HCT116 (cell line): ENCODE data around the gene SPAG6. TPM values are rescaled to one million over a fixed set of nuclear protein-coding genes. Genes with fewer than 3 reads are reported as not detected.

Source experiments
- ATAC-seq: fragments of 200-7000 bp; cut with Tn5 transposase; 2 replicates; pipeline ENCODE4 v1.9.1; 2020; ENCODE audit warnings: mild to moderate bottlenecking, moderate library complexity
- Bru-seq: library from RNA; stranded (reverse); fragments of 400-500 nt; gene quantifications from one replicate; lab custom pipeline; 2021; lab: Mats Ljungman, UMichigan
- BruChase-seq, 2 experiments: library from RNA; stranded (reverse); fragments of 400-500 nt; gene quantifications; one replicate each; lab custom pipeline; 2021; lab: Mats Ljungman, UMichigan
- BruUV-seq: library from RNA; stranded (reverse); fragments of 400-500 nt; replicated peaks from 2 replicates; lab custom pipeline; 2021; lab: Mats Ljungman, UMichigan
- CTCF ChIA-PET: fragments of 300-600 bp; sonication (Branson Sonifier 250); formaldehyde crosslinking; loops from one replicate; lab custom pipeline; 2021; ENCODE audit warnings: antibody characterized with exemption; lab: Charles Lee
- POLR2A ChIA-PET: fragments of 300-600, 350-600 bp; sonication (Branson Sonifier 250); formaldehyde crosslinking; loops from one replicate; lab custom pipeline; 2021; ENCODE audit warnings: antibody characterized with exemption; lab: Charles Lee
- RAD21 ChIA-PET, 2 experiments: fragments of 300-600 bp; sonication (Branson Sonifier 250); formaldehyde crosslinking; loops; one replicate each; lab custom pipeline; 2023; ENCODE audit warnings: low total read pairs in 2 of 2; ENCODE audit not compliant: uncharacterized antibody in 2 of 2, unreplicated experiment in 2 of 2, low non-redundant PET in 1 of 2; lab: Charles Lee
- DNase-seq: peaks from one replicate; pipeline ENCODE4 v3.0.0-alpha.2; 2010; ENCODE audit warnings: low read depth, low spot score
- H2AFZ ChIP-seq: fragments of 200-600 bp; shearing (Covaris generic), sonication (generic); 2 replicates; pipeline ENCODE4 v1.6.1; 2017; ENCODE audit warnings: low read depth, mixed run types, mixed read lengths, antibody characterized with exemption, low read length; ENCODE audit not compliant: poor library complexity, severe bottlenecking
- H3K27ac ChIP-seq: 2 replicates; pipeline ENCODE4 v1.5.1; 2012; ENCODE audit warnings: low read depth, low read length
- H3K27me3 ChIP-seq: fragments of 200-600 bp; sonication (generic); 2 replicates; pipeline ENCODE4 v1.6.1; 2016; ENCODE audit warnings: mixed run types, low read length, mixed read lengths; ENCODE audit not compliant: insufficient read depth
- H3K36me3 ChIP-seq, 2 experiments: fragments of 200-500 bp in 1 of 2; fragments of 200-600 bp in 1 of 2; sonication (Bioruptor generic) in 1 of 2; sonication (generic) in 1 of 2; 2 replicates each; pipeline versions ENCODE4 v1.5.1 to v1.6.1; 2014 to 2016; ENCODE audit warnings: low read length in 2 of 2, inconsistent platforms in 1 of 2, mixed read lengths in 1 of 2, mixed run types in 1 of 2; ENCODE audit not compliant: insufficient read depth in 2 of 2, control insufficient read depth in 1 of 2
- H3K4me1 ChIP-seq, 2 experiments: fragments of 200-600 bp in 1 of 2; sonication (generic) in 1 of 2; 2 replicates each; pipeline versions ENCODE4 v1.5.1 to v1.6.1; 2012 to 2017; ENCODE audit warnings: low read length in 2 of 2, inconsistent platforms in 1 of 2, mild to moderate bottlenecking in 1 of 2, mixed read lengths in 1 of 2, mixed run types in 1 of 2, moderate library complexity in 1 of 2; ENCODE audit not compliant: insufficient read depth in 2 of 2, control insufficient read depth in 1 of 2
- H3K4me2 ChIP-seq: fragments of 200-600 bp; sonication (generic); 2 replicates; pipeline ENCODE4 v1.6.1; 2017; ENCODE audit warnings: mixed run types, low read length, mixed read lengths
- H3K4me3 ChIP-seq, 2 experiments: fragments of 200-600 bp in 1 of 2; sonication (generic) in 1 of 2; replicated peaks in 1 of 2; 2 replicates each; pipeline ENCODE4 v1.5.1; 2011 to 2016; ENCODE audit warnings: low read length in 2 of 2, control low read depth in 1 of 2, low read depth in 1 of 2, mild to moderate bottlenecking in 1 of 2, mixed read lengths in 1 of 2, mixed run types in 1 of 2
- H3K79me2 ChIP-seq: fragments of 200-600 bp; sonication (generic); 2 replicates; pipeline ENCODE4 v1.6.1; 2017; ENCODE audit warnings: mild to moderate bottlenecking, mixed run types, low read length, moderate library complexity, mixed read lengths; ENCODE audit not compliant: insufficient read depth
- H3K9ac ChIP-seq: fragments of 200-600 bp; sonication (generic); 2 replicates; pipeline ENCODE4 v1.6.1; 2016; ENCODE audit warnings: low read length, mixed read lengths
- H3K9me2 ChIP-seq: fragments of 200-600 bp; sonication (generic), shearing (Covaris generic); 2 replicates; pipeline ENCODE4 v1.6.1; 2017; ENCODE audit warnings: mixed run types, mild to moderate bottlenecking, moderate library complexity; ENCODE audit not compliant: insufficient read depth
- H3K9me3 ChIP-seq, 2 experiments: fragments of 200-500 bp in 1 of 2; fragments of 200-600 bp in 1 of 2; sonication (Bioruptor generic) in 1 of 2; sonication (generic) in 1 of 2; 2 replicates each; pipeline ENCODE4 v1.6.1; 2014 to 2017; ENCODE audit warnings: low read length in 2 of 2, mixed read lengths in 2 of 2, inconsistent platforms in 1 of 2, low read depth in 1 of 2, mild to moderate bottlenecking in 1 of 2, mixed run types in 1 of 2, moderate library complexity in 1 of 2; ENCODE audit not compliant: control insufficient read depth in 1 of 2, insufficient read depth in 1 of 2
- H4K20me1 ChIP-seq: fragments of 200-600 bp; sonication (generic), shearing (Covaris generic); 2 replicates; pipeline ENCODE4 v1.6.1; 2017; ENCODE audit warnings: mixed run types, mild to moderate bottlenecking, moderate library complexity; ENCODE audit not compliant: insufficient read depth
- CBX3 ChIP-seq: IDR thresholded peaks from 2 replicates; pipeline ENCODE4 v1.6.1; 2012; ENCODE audit warnings: low read depth
- EGR1 ChIP-seq: IDR thresholded peaks from 2 replicates; pipeline ENCODE4 v1.6.1; 2012; ENCODE audit warnings: low read depth
- ELF1 ChIP-seq: IDR thresholded peaks from 2 replicates; pipeline ENCODE4 v1.6.1; 2012; ENCODE audit warnings: low read depth, borderline replicate concordance
- EZH2 ChIP-seq: fragments of 200-600 bp; sonication (generic); IDR thresholded peaks from 2 replicates; pipeline ENCODE4 v1.6.1; 2017; ENCODE audit warnings: antibody characterized with exemption, mixed run types
- EZH2phosphoT487 ChIP-seq: fragments of 200-600 bp; IDR thresholded peaks from 2 replicates; pipeline ENCODE4 v1.6.1; 2018; ENCODE audit warnings: antibody characterized with exemption, borderline replicate concordance
- FOSL1 ChIP-seq: IDR thresholded peaks from 2 replicates; pipeline ENCODE4 v1.6.1; 2012; ENCODE audit warnings: low read depth
- JUND ChIP-seq: IDR thresholded peaks from 2 replicates; pipeline ENCODE4 v1.6.1; 2012
- POLR2A ChIP-seq: IDR thresholded peaks from 2 replicates; pipeline ENCODE4 v1.7.0; 2011; ENCODE audit warnings: borderline replicate concordance; ENCODE audit not compliant: insufficient read depth, insufficient read length; ENCODE audit errors: extremely low read depth
- POLR2AphosphoS5 ChIP-seq: IDR thresholded peaks from 2 replicates; pipeline ENCODE4 v1.6.1; 2011; ENCODE audit warnings: mild to moderate bottlenecking, low read depth, low read length, moderate library complexity
- RAD21 ChIP-seq: IDR thresholded peaks from 2 replicates; pipeline ENCODE4 v1.6.1; 2012; ENCODE audit warnings: low read depth, mild to moderate bottlenecking
- SIN3A ChIP-seq: IDR thresholded peaks from 2 replicates; pipeline ENCODE4 v1.6.1; 2012; ENCODE audit warnings: low read depth
- SP1 ChIP-seq: IDR thresholded peaks from 2 replicates; pipeline ENCODE4 v1.6.1; 2012; ENCODE audit warnings: low read depth
- SRF ChIP-seq: IDR thresholded peaks from 2 replicates; pipeline ENCODE4 v1.6.1; 2012; ENCODE audit warnings: low read depth
- TCF7L2 ChIP-seq: IDR thresholded peaks from 2 replicates; pipeline ENCODE4 v1.7.0; 2011; ENCODE audit warnings: borderline replicate concordance, inconsistent platforms; ENCODE audit not compliant: insufficient read depth, insufficient read length; ENCODE audit errors: extremely low read depth
- YY1 ChIP-seq: IDR thresholded peaks from 2 replicates; pipeline ENCODE4 v1.6.1; 2011; ENCODE audit warnings: low read length, low read depth, moderate library complexity, mild to moderate bottlenecking; ENCODE audit not compliant: insufficient replicate concordance; ENCODE audit errors: extremely low read depth
- ZFX ChIP-seq: fragments of 450-650 bp; IDR thresholded peaks from 2 replicates; pipeline ENCODE4 v1.6.1; 2017
- ZNF274 ChIP-seq: fragments of 200-500 bp; sonication (Bioruptor generic); IDR thresholded peaks from 2 replicates; pipeline ENCODE4 v1.6.1; 2014; ENCODE audit warnings: mild to moderate bottlenecking, low read depth, low read length, inconsistent platforms
- intact Hi-C: fragments of 100-400 bp; cut with micrococcal nuclease; formaldehyde crosslinking; loops from 2 replicates; pipeline ENCODE4 v1.10.0; 2022
- long read RNA-seq: library from polyadenylated mRNA; unstranded; transcript quantifications from one replicate; pipeline ENCODE4 v2.0.0, GENCODE V29; 2021; ENCODE audit not compliant: unreplicated experiment
- polyA plus RNA-seq: library from polyadenylated mRNA; unstranded; fragments of >200 nt; gene quantifications from 2 replicates; pipeline ENCODE4 v1.2.1, GENCODE V29; 2012; ENCODE audit warnings: missing spikeins
- total RNA-seq: library from RNA; stranded (reverse); gene quantifications from one replicate; pipeline ENCODE4 v1.2.1, GENCODE V29; 2021; ENCODE audit not compliant: unreplicated experiment
- TF ChIP-seq, protein P1 (sequence below): IDR thresholded peaks from 2 replicates; pipeline ENCODE4 v1.6.1; 2012
- TF ChIP-seq, protein P2 (sequence below): IDR thresholded peaks from 2 replicates; pipeline ENCODE4 v1.6.1; 2012
- TF ChIP-seq, protein P3 (sequence below), 3 experiments: fragments of 200-600 bp in 1 of 3; sonication (generic) in 1 of 3; IDR thresholded peaks in 2 of 3; conservative IDR thresholded peaks in 1 of 3; 2 replicates each; pipeline ENCODE4 v1.5.1; 2012 to 2017; ENCODE audit warnings: low read depth in 2 of 3, low read length in 2 of 3, antibody characterized with exemption in 1 of 3, borderline replicate concordance in 1 of 3, control low read depth in 1 of 3, mild to moderate bottlenecking in 1 of 3, mixed read lengths in 1 of 3, mixed run types in 1 of 3, moderate library complexity in 1 of 3; ENCODE audit not compliant: insufficient read depth in 1 of 3

SPAG6 gene
- total RNA-seq: not detected
- not detected in 2 replicates for polyA plus RNA-seq
- percentile 18 among the genes with signal in this experiment for Bru-seq, nascent RNA
- BruChase-seq, experiment 1, labeled RNA remaining after a 6-hour chase: percentile 15 among the genes with signal in this experiment
- BruChase-seq, experiment 2, labeled RNA remaining after a 2-hour chase: percentile 17 among the genes with signal in this experiment
- long read RNA-seq: 0 reads

GRCh38 chr10:22345301-22346095 lies at the start of gene SPAG6:
Gene SPAG6, plus strand, starts transcription at chr10:22345496. Its CDS starts 116 bp downstream, at chr10:22345612.
- no peak within 1 kb of the TSS for H2AFZ ChIP-seq
- H3K36me3 ChIP-seq: no peaks in the 10 kb centered on the region
- no peak within 1 kb of the TSS for H3K27ac ChIP-seq
- no peak within 1 kb of the TSS for H3K4me3 ChIP-seq
- H3K27me3 ChIP-seq: 0 out of 2 replicates have a peak, but pooled peaks cover 3% of the 10 kb centered on the region
- ATAC-seq: no peak
- no peaks in the 10 kb centered on the region for H3K9me2 ChIP-seq
- no peak within 1 kb of the TSS for H3K4me2 ChIP-seq
- H3K4me1 ChIP-seq: peaks cover 3 to 9% of the 10 kb centered on the region in 2 experiments; a peak in 2 of 4 replicates
- no TSS peak for BruUV-seq
- intact Hi-C loops: no loop called here
- DNase-seq: no peak
- ChIA-PET POLR2A (no interaction called here), RAD21 (no interaction called here), CTCF (no interaction called here)
- TF ChIP-seq FOSL1: no peak
- TF ChIP-seq, protein P1, sequence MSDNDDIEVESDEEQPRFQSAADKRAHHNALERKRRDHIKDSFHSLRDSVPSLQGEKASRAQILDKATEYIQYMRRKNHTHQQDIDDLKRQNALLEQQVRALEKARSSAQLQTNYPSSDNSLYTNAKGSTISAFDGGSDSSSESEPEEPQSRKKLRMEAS: no peak
- TF ChIP-seq TCF7L2: no peak
- TF ChIP-seq, protein P2, sequence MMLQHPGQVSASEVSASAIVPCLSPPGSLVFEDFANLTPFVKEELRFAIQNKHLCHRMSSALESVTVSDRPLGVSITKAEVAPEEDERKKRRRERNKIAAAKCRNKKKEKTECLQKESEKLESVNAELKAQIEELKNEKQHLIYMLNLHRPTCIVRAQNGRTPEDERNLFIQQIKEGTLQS: no peak
- TF ChIP-seq SIN3A: no peak
- TF ChIP-seq EGR1: no peak
- TF ChIP-seq POLR2AphosphoS5: no peak
- no peak for TF ChIP-seq EZH2
- TF ChIP-seq POLR2A: no peak
- no peak for TF ChIP-seq ELF1
- TF ChIP-seq ZNF274: no peak
- TF ChIP-seq JUND: no peak
- no peak for TF ChIP-seq SRF
- TF ChIP-seq RAD21: no peak
- TF ChIP-seq ZFX: no peak
- no peak for TF ChIP-seq YY1
- TF ChIP-seq CBX3: no peak
- TF ChIP-seq SP1: no peak
- TF ChIP-seq, protein P3, sequence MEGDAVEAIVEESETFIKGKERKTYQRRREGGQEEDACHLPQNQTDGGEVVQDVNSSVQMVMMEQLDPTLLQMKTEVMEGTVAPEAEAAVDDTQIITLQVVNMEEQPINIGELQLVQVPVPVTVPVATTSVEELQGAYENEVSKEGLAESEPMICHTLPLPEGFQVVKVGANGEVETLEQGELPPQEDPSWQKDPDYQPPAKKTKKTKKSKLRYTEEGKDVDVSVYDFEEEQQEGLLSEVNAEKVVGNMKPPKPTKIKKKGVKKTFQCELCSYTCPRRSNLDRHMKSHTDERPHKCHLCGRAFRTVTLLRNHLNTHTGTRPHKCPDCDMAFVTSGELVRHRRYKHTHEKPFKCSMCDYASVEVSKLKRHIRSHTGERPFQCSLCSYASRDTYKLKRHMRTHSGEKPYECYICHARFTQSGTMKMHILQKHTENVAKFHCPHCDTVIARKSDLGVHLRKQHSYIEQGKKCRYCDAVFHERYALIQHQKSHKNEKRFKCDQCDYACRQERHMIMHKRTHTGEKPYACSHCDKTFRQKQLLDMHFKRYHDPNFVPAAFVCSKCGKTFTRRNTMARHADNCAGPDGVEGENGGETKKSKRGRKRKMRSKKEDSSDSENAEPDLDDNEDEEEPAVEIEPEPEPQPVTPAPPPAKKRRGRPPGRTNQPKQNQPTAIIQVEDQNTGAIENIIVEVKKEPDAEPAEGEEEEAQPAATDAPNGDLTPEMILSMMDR (IDR thresholded peaks at IDR 0.05 in 2 of 3, conservative IDR thresholded peaks at IDR 0.05 in 1 of 3; ENCODE audit: borderline replicate concordance in 1 of 3, insufficient read depth in 1 of 3, low read depth in 2 of 3, low read length in 2 of 3): no peak
- TF ChIP-seq EZH2phosphoT487: no peak
- TF ChIP-seq, all 23 proteins: peak for 0
- no peaks in the 10 kb centered on the region for H3K79me2 ChIP-seq
- H3K9ac ChIP-seq: no peak within 1 kb of the TSS
- no peaks in the 10 kb centered on the region for H3K9me3 ChIP-seq
- no peaks in the 10 kb centered on the region for H4K20me1 ChIP-seq
